Anterior cingulate cortex (tissue), 58 donors: Measurements from ENCODE around the gene LSR.

Source experiments
- DNase-seq, 58 donors: peaks; one replicate each; lab custom pipeline; 2025; lab: John Stamatoyannopoulos, UW

The LSR gene, protein sequence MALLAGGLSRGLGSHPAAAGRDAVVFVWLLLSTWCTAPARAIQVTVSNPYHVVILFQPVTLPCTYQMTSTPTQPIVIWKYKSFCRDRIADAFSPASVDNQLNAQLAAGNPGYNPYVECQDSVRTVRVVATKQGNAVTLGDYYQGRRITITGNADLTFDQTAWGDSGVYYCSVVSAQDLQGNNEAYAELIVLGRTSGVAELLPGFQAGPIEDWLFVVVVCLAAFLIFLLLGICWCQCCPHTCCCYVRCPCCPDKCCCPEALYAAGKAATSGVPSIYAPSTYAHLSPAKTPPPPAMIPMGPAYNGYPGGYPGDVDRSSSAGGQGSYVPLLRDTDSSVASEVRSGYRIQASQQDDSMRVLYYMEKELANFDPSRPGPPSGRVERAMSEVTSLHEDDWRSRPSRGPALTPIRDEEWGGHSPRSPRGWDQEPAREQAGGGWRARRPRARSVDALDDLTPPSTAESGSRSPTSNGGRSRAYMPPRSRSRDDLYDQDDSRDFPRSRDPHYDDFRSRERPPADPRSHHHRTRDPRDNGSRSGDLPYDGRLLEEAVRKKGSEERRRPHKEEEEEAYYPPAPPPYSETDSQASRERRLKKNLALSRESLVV

DNA sequence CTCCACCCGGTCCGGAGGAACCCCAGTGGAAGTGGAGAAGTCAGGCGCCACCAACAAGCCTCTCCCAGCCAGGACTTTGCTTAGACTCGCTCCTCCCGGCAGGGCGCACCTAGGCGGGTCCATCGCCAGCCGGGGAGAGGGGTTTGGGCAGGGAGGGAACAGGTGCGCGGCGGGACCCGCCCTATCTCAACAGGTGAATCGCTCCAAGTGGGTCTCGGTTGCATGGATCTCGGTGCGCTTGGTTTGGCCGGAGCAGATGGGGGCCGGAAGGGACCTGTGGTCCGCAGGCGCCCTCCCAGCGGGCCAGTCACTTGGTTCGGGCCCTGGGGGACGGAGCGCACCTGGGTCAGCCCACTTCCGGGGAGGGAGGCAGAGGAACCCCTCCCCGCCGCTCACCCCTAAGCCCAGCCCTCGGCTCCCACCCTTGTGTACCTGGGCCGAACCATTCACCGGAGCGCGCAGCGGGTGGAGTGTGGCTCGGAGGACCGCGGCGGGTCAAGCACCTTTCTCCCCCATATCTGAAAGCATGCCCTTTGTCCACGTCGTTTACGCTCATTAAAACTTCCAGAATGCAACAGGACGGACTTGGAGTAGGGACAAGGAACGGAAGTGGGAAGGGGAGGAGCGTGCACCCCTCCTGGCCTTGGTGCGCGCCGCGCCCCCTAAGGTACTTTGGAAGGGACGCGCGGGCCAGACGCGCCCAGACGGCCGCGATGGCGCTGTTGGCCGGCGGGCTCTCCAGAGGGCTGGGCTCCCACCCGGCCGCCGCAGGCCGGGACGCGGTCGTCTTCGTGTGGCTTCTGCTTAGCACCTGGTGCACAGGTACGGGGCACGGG, at the start of gene LSR:
Gene LSR (plus strand): TSS at position 693 of the 836 bp plus-strand sequence. CDS start 21 bp downstream, at position 714.
- DNase-seq: no peak

GRCh38 chr19:35199481-35199880, 49.3 kb upstream of the LSR start:
- no peak for DNase-seq

DNA sequence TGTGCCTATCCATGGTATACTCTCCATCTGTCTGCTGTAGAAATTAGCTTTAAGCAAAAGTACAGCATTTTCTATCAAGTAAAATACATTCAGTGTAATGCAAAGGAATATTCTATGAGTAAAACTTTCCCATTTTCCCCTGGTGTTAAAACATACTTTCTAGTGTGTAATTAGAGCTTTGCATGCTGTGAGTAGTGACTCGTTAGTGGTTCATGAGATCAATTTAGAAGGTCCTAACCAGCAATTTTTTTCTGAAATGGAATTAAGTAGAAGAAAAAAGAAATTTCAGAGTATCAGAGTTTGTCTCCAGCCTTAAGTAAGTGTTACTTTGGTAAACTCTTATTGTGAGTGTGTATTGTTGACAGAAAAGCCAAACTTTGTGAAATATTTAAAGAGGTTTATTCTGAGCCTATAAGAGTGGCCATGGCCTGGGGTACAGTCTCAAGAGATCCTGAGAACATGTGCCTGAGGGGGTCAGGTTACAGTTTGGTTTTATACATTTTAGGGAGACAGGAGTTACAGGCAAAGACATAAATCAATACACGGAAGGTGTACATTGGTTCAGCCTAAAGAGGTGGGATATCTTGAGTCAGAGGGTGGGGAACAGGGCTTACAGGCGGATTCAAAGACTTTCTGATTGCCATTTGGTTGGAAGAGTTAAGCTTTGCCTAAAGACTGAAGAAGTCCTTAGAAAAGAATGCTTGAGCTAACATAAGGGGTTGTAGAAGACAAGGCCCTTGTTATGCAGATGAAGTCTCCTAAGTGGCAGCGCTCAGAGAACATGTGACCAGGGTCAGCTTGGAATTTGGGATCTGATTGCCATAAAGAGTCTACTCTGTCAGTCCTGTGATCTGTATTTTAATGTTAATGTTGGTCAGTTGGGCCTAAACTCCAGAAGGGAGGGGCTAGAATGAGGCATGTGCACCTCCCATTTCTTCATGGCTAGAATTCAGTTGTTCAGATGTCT, 45.8 kb upstream of the LSR start:
- no peak for DNase-seq

DNA sequence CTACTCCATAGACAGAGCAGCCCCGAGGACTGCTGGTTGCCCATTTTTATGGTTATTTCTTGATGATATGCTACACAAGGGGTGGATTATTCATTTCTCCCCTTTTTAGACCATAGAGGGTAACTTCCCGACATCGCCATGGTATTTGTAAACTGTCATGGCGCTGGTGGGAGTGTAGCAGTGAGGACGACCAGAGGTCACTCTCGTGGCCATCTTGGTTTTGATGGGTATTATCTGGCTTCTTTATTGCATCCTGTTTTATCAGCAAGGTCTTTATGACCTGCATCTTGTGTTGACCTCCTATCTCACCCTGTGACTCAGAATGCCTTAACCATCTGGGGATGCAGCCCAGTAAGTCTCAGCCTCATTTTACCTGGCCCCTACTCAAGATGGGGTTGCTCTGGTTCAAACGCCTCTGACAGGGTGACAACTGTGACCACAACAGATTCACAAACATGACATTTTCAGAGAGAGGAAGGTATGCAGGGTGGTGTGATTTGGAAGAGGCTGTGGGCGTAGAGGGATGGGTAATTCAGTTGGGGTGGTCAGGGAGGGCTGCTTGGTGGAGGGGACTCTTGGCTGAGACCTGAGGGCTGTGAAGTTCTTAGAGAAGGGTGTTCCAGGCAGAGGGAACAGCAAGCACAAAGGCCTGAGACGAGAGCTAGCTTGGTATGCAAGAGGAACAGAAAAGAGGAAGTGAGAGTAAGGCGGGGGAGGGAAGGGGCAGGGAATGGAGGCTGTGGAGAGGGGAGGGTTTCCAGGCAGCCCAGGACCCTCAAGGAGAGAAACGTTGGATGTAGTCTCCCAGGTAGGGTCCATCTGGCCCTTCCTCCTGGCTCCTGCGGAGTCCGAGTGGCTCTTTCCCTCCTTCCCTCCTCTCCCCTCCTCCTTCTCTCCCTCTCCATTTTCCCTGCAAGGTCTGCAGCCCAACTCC, 43.7 kb upstream of the LSR start:
- peak in 2 of 58 donors; percentile 3 to 8 for DNase-seq

DNA sequence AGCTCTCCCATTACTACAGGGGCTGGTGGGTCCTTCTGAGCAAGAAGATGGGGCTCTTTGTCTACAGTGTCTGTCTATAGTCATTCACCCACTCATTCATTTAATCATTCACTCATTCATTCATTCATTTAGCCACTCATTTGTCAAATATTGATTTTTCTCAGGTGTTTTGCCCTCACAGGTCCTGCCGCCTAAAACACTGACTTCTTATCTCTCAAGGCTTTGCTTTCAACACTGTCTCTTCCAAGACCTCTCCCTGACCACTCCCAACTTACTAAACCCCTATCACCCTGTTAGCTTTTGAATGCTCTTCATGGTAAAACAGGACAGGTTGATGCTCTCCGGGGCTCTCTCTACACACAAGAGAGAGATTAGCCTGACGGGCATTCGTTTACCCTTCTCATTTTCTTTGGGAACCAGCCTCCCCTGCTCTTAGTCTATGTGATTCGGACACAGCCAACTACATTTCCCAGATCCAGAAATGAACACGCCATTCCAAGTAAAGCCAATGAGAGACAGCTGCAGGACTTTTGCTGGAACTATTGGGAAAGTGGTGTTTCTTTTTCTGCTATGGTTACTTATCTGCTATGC, 43.0 kb upstream of the LSR start:
- no peak for DNase-seq

GRCh38 chr19:35206379-35206778, 42.4 kb upstream of the LSR start:
- DNase-seq: no peak

DNA sequence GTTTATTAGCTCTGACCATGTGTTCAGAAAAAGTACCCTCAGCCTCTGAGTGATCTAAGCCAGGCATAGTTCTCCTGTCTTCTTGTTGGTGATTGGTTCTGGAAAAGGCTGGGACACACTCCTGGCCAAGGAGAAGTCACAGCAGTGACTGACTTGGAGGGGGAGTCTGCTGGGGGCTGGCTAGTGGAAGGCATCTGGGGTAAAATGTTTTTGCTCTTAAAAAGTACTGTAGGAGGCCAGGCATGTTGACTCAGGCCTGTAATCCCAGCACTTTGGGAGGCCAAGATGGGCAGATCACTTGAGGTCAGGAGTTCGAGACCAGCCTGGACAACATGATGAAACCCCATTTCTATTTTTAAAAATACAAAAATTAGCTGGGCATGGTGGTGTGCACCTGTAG, 41.9 kb upstream of the LSR start:
- DNase-seq: no peak

GRCh38 chr19:35207391-35207871, 41.4 kb upstream of the LSR start:
- DNase-seq: no peak

DNA sequence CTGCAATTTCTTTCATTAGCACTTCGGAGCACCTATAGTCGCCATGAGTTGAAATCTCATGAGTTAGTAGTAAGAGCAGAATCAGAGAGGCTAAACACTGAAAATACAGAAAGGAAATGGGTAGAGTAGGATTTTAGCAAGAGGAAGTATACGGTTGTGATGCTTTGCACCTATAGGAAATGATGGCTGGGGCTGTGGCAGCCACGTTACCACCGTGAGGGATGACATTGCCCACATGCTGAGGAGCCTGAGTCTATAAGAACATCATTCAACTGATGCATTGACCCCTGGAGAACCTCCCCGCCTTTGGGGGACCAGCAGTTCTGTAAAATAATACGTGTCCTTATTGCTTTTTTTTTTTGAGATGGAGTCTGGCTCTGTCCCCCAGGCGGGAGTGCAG, 40.7 kb upstream of the LSR start:
- DNase-seq: no peak

GRCh38 chr19:35209646-35210045, 39.2 kb upstream of the LSR start:
- no peak for DNase-seq

DNA sequence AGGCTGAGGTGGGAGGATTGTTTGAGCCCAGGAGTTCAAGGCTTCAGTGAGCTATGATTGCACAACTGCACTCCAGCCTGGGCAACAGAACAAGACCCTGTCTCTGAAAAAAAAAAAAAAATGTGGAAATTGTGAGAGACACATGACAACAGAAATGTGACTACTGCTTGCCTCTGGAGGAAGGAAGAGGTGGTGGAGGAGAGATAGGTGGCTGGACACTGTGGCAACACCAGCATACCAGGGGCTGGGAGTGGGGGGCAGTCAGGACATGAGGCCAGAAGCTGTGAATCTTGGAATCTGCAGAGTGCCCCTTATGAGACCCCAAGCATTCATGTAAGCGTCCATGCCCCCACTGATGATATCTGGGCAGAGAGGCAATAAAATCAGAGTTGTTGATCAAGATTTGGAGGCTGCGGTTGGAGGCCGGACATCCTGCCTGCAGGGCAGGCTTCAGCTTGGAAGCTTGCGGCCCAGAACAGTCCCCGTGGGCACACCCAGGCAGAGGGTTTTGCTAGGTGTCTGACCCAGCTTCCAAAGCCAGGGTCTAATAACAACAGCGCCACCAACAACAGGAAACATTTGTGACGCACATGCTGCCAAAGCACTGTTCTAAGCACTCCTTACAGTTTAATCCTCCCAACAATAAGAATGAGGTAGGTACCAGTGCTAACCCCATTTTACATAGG, 37.1 kb upstream of the LSR start:
- DNase-seq: peak in 1 of 58 donors; percentile 30

DNA sequence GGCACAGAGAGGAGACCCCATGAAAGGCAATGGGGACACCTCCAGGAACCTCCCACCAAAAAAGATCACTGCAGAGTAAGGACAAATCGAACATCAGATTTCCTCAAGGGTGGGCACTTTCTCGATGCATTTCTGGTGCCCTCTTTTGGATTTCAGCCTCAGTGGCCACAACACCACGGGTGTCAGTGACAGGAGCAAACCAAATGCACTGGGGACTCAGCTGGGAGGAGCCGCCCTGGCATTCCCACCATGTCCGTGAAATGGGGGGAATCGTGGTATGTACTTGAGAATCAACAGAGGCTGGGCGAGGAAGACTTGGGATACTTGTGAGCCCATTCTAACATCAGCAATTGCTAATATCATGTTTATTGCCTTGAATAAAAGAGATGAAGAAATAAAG, 36.6 kb upstream of the LSR start:
- DNase-seq: no peak

DNA sequence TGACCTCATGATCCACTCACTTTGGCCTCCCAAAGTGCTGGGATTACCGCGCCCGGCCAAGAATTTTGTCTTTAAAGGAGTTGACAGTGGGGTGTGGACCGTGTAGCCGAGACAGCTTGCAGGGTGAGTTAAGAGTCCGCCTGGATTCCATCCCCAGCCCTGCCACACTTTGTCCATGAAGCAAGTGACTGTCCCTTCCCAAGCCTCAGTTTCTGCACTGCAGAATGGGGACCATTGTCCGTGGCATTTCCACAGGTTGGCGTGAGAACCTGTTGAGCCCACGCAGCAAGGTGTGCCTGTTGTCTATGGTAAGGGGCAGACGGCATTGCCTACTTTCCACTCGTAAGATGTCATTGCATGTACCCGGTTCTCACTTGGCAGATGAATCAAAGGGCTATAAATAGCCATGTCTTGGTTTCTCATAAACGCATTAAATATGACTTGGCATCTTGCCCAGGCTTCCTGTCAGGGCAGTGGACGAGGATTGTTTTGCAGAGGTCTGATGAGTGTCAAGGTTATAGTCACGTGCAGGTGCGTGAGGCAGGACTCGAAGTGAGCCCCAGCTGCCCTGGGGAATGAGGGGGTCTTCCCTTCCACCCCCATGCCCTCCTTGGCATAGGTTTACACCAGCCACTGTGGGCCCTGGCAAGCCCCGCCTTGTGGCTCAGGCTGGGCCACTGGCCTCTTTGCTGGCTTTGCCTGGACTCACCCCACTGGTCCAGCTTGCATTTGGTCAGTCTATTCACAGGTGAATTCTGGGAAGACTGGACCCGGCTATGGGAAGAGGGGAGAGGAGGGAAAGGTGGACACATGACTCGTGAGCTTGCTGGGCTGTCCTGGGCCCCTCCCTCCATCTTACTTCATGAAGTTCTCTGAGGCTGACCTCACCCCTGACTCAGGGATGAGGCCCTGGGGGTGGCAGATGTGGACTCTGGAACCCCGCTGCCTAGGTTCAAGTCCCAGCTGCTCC, 34.9 kb upstream of the LSR start:
- no peak for DNase-seq

GRCh38 chr19:35214766-35215422, 33.9 kb upstream of the LSR start:
- no peak for DNase-seq

- no peak for DNase-seq
These were observed 32.6 kb upstream of the LSR start for GRCh38 chr19:35216016-35216832.
